ENCODE data around the gene CD274. TPM values are rescaled to one million over a fixed set of nuclear protein-coding genes. Genes with fewer than 3 reads are reported as not detected.

Gene CD274
- total RNA-seq, 1 donor from 2014 or later = 2.2 TPM

- intact Hi-C loops (cut with DNase I) = loop anchor here (10.0 kb wide), 1 partner anchor 1496 kb away; no protein-coding TSS in a partner anchor
- H3K4me3 ChIP-seq = no peak overlapping the region
Observed at GRCh38 chr9:5448461-5449435, 1.6 kb upstream of the CD274 start.

GRCh38 chr9:5449521-5450358, 602 bp upstream of the CD274 start:
- intact Hi-C loops (cut with DNase I) = loop anchor here (10.0 kb wide), 1 partner anchor 1495 kb away; no protein-coding TSS in a partner anchor
- no peak for DNase-seq (ENCODE audit: extremely low spot score in 2 of 2)
- Histone ChIP-seq H3K9me3 (no peaks in the 10 kb centered on the region), H3K4me3 (peak overlapping the region; percentile 60 to 64), H3K36me3 (no peaks in the 10 kb centered on the region), H3K4me1 (peaks cover 20% of the 10 kb centered on the region), H3K27ac (peak overlapping the region; percentile 87), H3K27me3 (no peaks in the 10 kb centered on the region)
- TF ChIP-seq CTCF (IDR thresholded peaks at IDR 0.05) = no peak
- TF ChIP-seq POLR2A (IDR thresholded peaks at IDR 0.05) = no peak
- no peak for TF ChIP-seq POLR2AphosphoS5 (IDR thresholded peaks at IDR 0.05; ENCODE audit: insufficient read depth in 1 of 2, low read depth in 1 of 2)

More at GRCh38 chr9:5448461-5449435, 1.6 kb upstream of the CD274 start:
- no peaks in the 10 kb centered on the region for H3K27me3 ChIP-seq
- no peaks in the 10 kb centered on the region for H3K36me3 ChIP-seq
- peaks cover 20% of the 10 kb centered on the region for H3K4me1 ChIP-seq
- H3K27ac ChIP-seq = no peak overlapping the region
- H3K9me3 ChIP-seq = no peaks in the 10 kb centered on the region
- TF ChIP-seq CTCF (IDR thresholded peaks at IDR 0.05) (no peak), POLR2AphosphoS5 (IDR thresholded peaks at IDR 0.05; ENCODE audit: insufficient read depth in 1 of 2, low read depth in 1 of 2) (no peak), POLR2A (IDR thresholded peaks at IDR 0.05) (no peak)
- no peak for DNase-seq (ENCODE audit: extremely low spot score in 2 of 2)

- TF ChIP-seq POLR2AphosphoS5 (IDR thresholded peaks at IDR 0.05; ENCODE audit: insufficient read depth in 1 of 2, low read depth in 1 of 2) (no peak), CTCF (IDR thresholded peaks at IDR 0.05) (no peak), POLR2A (IDR thresholded peaks at IDR 0.05) (no peak)
- Histone ChIP-seq H3K27ac (no peak overlapping the region), H3K36me3 (no peaks in the 10 kb centered on the region), H3K9me3 (no peaks in the 10 kb centered on the region), H3K27me3 (no peaks in the 10 kb centered on the region), H3K4me3 (no peak overlapping the region), H3K4me1 (peaks cover 20% of the 10 kb centered on the region)
- intact Hi-C loops (cut with DNase I) = no loop called here
- DNase-seq (ENCODE audit: extremely low spot score in 2 of 2) = no peak
Observed at GRCh38 chr9:5452286-5452609, 1.9 kb downstream of the CD274 start.

GRCh38 chr9:5453004-5453403, 2.7 kb downstream of the CD274 start:
- Histone ChIP-seq H3K4me3 (no peak overlapping the region), H3K36me3 (no peaks in the 10 kb centered on the region), H3K27me3 (no peaks in the 10 kb centered on the region), H3K9me3 (no peaks in the 10 kb centered on the region), H3K27ac (no peak overlapping the region), H3K4me1 (peaks cover 20% of the 10 kb centered on the region)
- intact Hi-C loops (cut with DNase I) = no loop called here
- DNase-seq (ENCODE audit: extremely low spot score in 2 of 2) = no peak
- TF ChIP-seq CTCF (IDR thresholded peaks at IDR 0.05) (no peak), POLR2A (IDR thresholded peaks at IDR 0.05) (no peak), POLR2AphosphoS5 (IDR thresholded peaks at IDR 0.05; ENCODE audit: insufficient read depth in 1 of 2, low read depth in 1 of 2) (no peak)

Data from vagina (tissue), 2 donors.